Kidney (tissue), 14 donors: ENCODE measurements around the gene ZFAND6. TPM values are rescaled to one million over a fixed set of nuclear protein-coding genes. Genes with fewer than 3 reads are reported as not detected.
"Not testable (repeated sequence)": the region's sequence is repeated elsewhere in the genome, so short reads cannot be mapped to it uniquely, and the experiment has no call there.

Experiments
- DNase-seq, 5 donors: peaks; one replicate each; pipeline ENCODE4 v3.0.0-alpha.2; 2013 to 2020
- FAIRE-seq: peaks from 2 replicates; lab custom pipeline; 2012; peaks lifted over from hg19 to GRCh38; lab: Jason Lieb, UNC
- H3K27ac ChIP-seq, 2 donors: one replicate each; pipeline ENCODE4 v1.7.0; 2013; ENCODE audit warnings: low read depth in 2 of 2, low read length in 2 of 2, inconsistent platforms in 1 of 2
- H3K27me3 ChIP-seq: one replicate; pipeline ENCODE4 v1.7.1; 2013; ENCODE audit warnings: low read length, inconsistent platforms; ENCODE audit not compliant: control insufficient read depth, insufficient read depth
- H3K36me3 ChIP-seq, 3 donors: one replicate each; pipeline versions ENCODE4 v1.7.0 to v1.7.1; 2013; ENCODE audit warnings: low read length in 3 of 3, control low read depth in 1 of 3, inconsistent platforms in 1 of 3; ENCODE audit not compliant: insufficient read depth in 3 of 3, control insufficient read depth in 2 of 3
- H3K4me1 ChIP-seq, 3 donors: one replicate each; pipeline versions ENCODE4 v1.7.0 to v1.7.1; 2013; ENCODE audit warnings: low read length in 3 of 3, inconsistent platforms in 1 of 3, low read depth in 1 of 3; ENCODE audit not compliant: control insufficient read depth in 2 of 3, insufficient read depth in 2 of 3
- H3K4me3 ChIP-seq, 3 donors: one replicate each; pipeline versions ENCODE4 v1.7.0 to v1.8.1; 2013; ENCODE audit warnings: low read length in 3 of 3, control low read depth in 1 of 3, inconsistent platforms in 1 of 3
- H3K9ac ChIP-seq, 3 donors: one replicate each; pipeline versions ENCODE4 v1.7.0 to v1.7.1; 2013; ENCODE audit warnings: low read length in 3 of 3, control low read depth in 1 of 3, inconsistent platforms in 1 of 3
- H3K9me3 ChIP-seq, 3 donors: one replicate each; pipeline versions ENCODE4 v1.7.0 to v1.7.1; 2013; ENCODE audit warnings: low read length in 3 of 3, control low read depth in 1 of 3, inconsistent platforms in 1 of 3; ENCODE audit not compliant: control insufficient read depth in 2 of 3, insufficient read depth in 1 of 3
- intact Hi-C: fragments of 100-400 bp; cut with DNase I; formaldehyde crosslinking; loops from one replicate; pipeline ENCODE4 v1.11.1; 2022
- polyA plus RNA-seq: library from polyadenylated mRNA; stranded (reverse); fragments of 350-450 nt; fragmentation: Illumina TruSeq; extraction: RNeasy Lipid Tissue Mini Kit (QIAGEN cat#74804); gene quantifications from one replicate; pipeline ENCODE4 v1.2.3, GENCODE V29; 2014; ENCODE audit warnings: low read depth, low replicate concordance; ENCODE audit not compliant: insufficient read depth
- total RNA-seq: library from RNA; stranded (reverse); fragmentation: NEBNext Ultra II Directional; extraction: Animal tissue kit (Norgen Biotek cat#: 25700); gene quantifications from one replicate; pipeline ENCODE4 v1.2.1, GENCODE V29; 2021
- TF ChIP-seq, protein P1 (sequence below): IDR thresholded peaks from 3 replicates; pipeline ENCODE4 v1.5.1; 2012; ENCODE audit warnings: mild to moderate bottlenecking, moderate library complexity, borderline replicate concordance; ENCODE audit not compliant: insufficient read depth; ENCODE audit errors: extremely low read depth
- donor health status: control.
- donor health status: control.
- donor health status: control.
- donor health status: control.
- donor health status: control.
- donor health status: DM: yes; HTN: yes; CAD: no.
- donor health status: Normal renal cell carcinoma (clear cell type).

ZFAND6 gene
- total and polyA plus RNA-seq, 2 donors from 2014 or later: 72.3 to 85.7 TPM

DNA sequence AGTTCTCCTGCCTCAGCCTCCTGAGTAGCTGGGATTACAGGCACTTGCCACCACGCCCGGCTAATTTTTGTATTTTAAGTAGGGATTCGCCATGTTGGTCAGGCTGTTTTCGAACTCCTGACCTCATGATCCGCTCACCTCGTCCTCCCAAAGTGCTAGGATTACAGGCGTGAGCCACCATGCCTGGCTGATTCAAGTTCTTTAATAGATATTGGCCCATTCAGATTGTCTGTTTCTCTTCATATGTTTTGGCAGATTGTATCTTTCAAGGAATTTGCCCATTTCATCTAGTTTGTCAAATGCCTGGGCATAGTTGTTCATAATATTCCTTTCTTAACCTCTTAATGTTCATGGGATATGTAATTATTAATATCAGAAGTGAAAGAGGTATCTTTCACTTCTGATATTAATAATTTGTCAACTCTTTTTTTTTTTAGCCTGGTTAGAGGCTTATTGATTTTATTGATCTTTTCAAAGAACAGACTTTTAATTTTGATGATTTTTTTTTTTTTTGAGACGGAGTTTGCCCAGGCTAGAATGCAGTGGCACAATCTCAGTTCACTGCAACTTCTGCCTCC lies 40.2 kb upstream of the ZFAND6 start:
- Histone ChIP-seq H3K4me3 (no peak overlapping the region), H3K9me3 (no peaks in the 10 kb centered on the region), H3K9ac (no peak overlapping the region), H3K27me3 (no peaks in the 10 kb centered on the region), H3K27ac (no peak overlapping the region), H3K4me1 (no peaks in the 10 kb centered on the region), H3K36me3 (no peaks in the 10 kb centered on the region)
- FAIRE-seq (no peak), DNase-seq (no peak)
- intact Hi-C loops: no loop called here
- TF ChIP-seq, protein P1, sequence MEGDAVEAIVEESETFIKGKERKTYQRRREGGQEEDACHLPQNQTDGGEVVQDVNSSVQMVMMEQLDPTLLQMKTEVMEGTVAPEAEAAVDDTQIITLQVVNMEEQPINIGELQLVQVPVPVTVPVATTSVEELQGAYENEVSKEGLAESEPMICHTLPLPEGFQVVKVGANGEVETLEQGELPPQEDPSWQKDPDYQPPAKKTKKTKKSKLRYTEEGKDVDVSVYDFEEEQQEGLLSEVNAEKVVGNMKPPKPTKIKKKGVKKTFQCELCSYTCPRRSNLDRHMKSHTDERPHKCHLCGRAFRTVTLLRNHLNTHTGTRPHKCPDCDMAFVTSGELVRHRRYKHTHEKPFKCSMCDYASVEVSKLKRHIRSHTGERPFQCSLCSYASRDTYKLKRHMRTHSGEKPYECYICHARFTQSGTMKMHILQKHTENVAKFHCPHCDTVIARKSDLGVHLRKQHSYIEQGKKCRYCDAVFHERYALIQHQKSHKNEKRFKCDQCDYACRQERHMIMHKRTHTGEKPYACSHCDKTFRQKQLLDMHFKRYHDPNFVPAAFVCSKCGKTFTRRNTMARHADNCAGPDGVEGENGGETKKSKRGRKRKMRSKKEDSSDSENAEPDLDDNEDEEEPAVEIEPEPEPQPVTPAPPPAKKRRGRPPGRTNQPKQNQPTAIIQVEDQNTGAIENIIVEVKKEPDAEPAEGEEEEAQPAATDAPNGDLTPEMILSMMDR: no peak

DNA sequence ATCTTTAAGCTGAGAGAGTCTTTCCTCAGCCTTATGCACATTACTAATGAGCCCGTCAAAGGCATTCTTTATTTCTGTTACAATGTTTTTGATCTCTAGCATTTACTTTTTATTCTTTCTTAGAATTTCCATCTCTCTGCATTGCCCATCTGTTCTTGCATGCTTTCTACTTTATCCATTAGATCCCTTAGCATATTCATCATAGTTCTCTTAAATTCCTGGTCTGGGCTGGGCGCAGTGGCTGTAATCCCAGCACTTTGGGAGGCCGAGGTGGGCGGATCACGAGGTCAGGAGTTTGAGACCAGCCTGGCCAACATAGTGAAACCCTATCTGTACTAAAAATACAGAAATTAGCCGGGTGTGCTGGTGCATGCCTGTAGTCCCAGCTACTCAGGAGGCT lies 39.3 kb upstream of the ZFAND6 start:
- H3K27ac ChIP-seq, H3K9ac ChIP-seq, H3K9me3 ChIP-seq, DNase-seq, H3K36me3 ChIP-seq, FAIRE-seq, H3K4me3 ChIP-seq, H3K27me3 ChIP-seq, H3K4me1 ChIP-seq, intact Hi-C loops: not testable (repeated sequence)

GRCh38 chr15:80020731-80021130 lies 38.7 kb upstream of the ZFAND6 start:
- intact Hi-C loops: no loop called here
- TF ChIP-seq, protein P1: no peak
- Histone ChIP-seq H3K27ac (no peak overlapping the region), H3K9me3 (no peaks in the 10 kb centered on the region), H3K4me3 (no peak overlapping the region), H3K36me3 (no peaks in the 10 kb centered on the region), H3K9ac (no peak overlapping the region), H3K27me3 (no peaks in the 10 kb centered on the region), H3K4me1 (no peaks in the 10 kb centered on the region)
- DNase-seq (no peak), FAIRE-seq (no peak)

DNA sequence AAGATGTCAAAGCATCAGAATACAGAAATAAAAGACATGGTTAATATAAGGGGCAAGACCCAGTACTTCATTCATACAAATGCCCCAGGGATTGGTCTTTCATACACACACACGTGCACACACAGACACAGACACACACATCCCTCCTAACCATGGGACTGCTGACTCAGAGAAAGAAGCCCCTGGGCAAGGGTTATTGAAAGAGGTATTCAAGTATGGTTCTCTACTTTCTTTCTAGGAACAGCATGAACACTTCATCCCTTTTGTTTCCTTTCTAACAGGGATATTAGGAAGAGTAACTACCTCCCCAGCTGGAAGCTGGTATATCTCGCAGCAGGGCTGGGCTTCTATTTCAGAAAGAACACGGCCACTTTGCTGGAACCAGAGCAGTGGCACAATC lies 33.2 kb upstream of the ZFAND6 start:
- DNase-seq (no peak), FAIRE-seq (no peak)
- intact Hi-C loops: no loop called here
- no peak overlapping the region for H3K4me3 ChIP-seq
- TF ChIP-seq, protein P1: no peak
- H3K9me3 ChIP-seq: no peaks in the 10 kb centered on the region
- H3K9ac ChIP-seq: no peak overlapping the region
- H3K36me3 ChIP-seq: no peaks in the 10 kb centered on the region
- H3K4me1 ChIP-seq: no peaks in the 10 kb centered on the region
- no peaks in the 10 kb centered on the region for H3K27me3 ChIP-seq
- H3K27ac ChIP-seq: no peak overlapping the region
